Caco-2 (cell line): Measurements from ENCODE around the gene NF2. TPM values are rescaled to one million over a fixed set of nuclear protein-coding genes. Genes with fewer than 3 reads are reported as not detected.

Experiments used
- BruUV-seq: library from RNA; stranded (reverse); fragments of 400-500 nt; replicated peaks from 2 replicates; lab custom pipeline; 2021; lab: Mats Ljungman, UMichigan
- CTCF ChIA-PET: fragments of 300-600 bp; sonication (Branson Sonifier 250); formaldehyde crosslinking; loops from one replicate; lab custom pipeline; 2022; ENCODE audit warnings: antibody characterized with exemption; lab: Charles Lee
- POLR2A ChIA-PET: fragments of 300-600 bp; sonication (Branson Sonifier 250); formaldehyde crosslinking; loops from one replicate; lab custom pipeline; 2022; ENCODE audit warnings: antibody characterized with exemption; lab: Charles Lee
- DNase-seq, 2 experiments: peaks; one replicate each; pipeline versions ENCODE4 v3.0.0 to v3.0.0-alpha.2; 2020 to 2022
- H3K27me3 ChIP-seq: replicated peaks from 2 replicates; pipeline ENCODE4 v1.6.0; 2011; ENCODE audit warnings: low read length; ENCODE audit not compliant: control insufficient read depth, insufficient read depth
- H3K36me3 ChIP-seq: 2 replicates; pipeline ENCODE4 v1.5.1; 2011; ENCODE audit warnings: low read length; ENCODE audit not compliant: control insufficient read depth, insufficient read depth
- H3K4me1 ChIP-seq: fragments of 250-450 bp; sonication (Bioruptor Pico); 2 replicates; pipeline ENCODE4 v1.5.1; 2020; ENCODE audit warnings: mild to moderate bottlenecking
- H3K4me3 ChIP-seq: 2 replicates; pipeline ENCODE4 v1.5.1; 2011; ENCODE audit warnings: low read depth, mild to moderate bottlenecking, control low read depth, low read length
- H3K9me3 ChIP-seq: fragments of 250-450 bp; sonication (Bioruptor Pico); 2 replicates; pipeline ENCODE4 v1.5.1; 2020; ENCODE audit warnings: mild to moderate bottlenecking, moderate library complexity
- H3K27ac Mint-ChIP-seq: one replicate; pipeline ENCODE4 v1.8.0; 2022; ENCODE audit warnings: mixed read lengths; ENCODE audit not compliant: unreplicated experiment
- H3K27me3 Mint-ChIP-seq: one replicate; pipeline ENCODE4 v1.8.0; 2022; ENCODE audit warnings: mixed read lengths; ENCODE audit not compliant: insufficient read depth, unreplicated experiment
- H3K36me3 Mint-ChIP-seq: one replicate; pipeline ENCODE4 v1.8.0; 2022; ENCODE audit warnings: mild to moderate bottlenecking, mixed read lengths; ENCODE audit not compliant: insufficient read depth, unreplicated experiment
- H3K4me1 Mint-ChIP-seq: one replicate; pipeline ENCODE4 v1.8.0; 2022; ENCODE audit warnings: low read depth, mixed read lengths; ENCODE audit not compliant: unreplicated experiment
- H3K4me3 Mint-ChIP-seq: one replicate; pipeline ENCODE4 v1.8.0; 2022; ENCODE audit warnings: mild to moderate bottlenecking, moderate library complexity, mixed read lengths; ENCODE audit not compliant: unreplicated experiment
- H3K9me3 Mint-ChIP-seq: one replicate; pipeline ENCODE4 v1.8.0; 2022; ENCODE audit warnings: mixed read lengths; ENCODE audit not compliant: unreplicated experiment
- intact Hi-C: fragments of 100-400 bp; cut with micrococcal nuclease; formaldehyde crosslinking; loops from one replicate; pipeline ENCODE4 v1.10.0; 2022; ENCODE audit not compliant: unreplicated experiment
- total RNA-seq: library from RNA; stranded (reverse); gene quantifications from 2 replicates; pipeline ENCODE4 v1.2.3, GENCODE V29; 2022
- TF ChIP-seq, protein P1 (sequence below), 2 experiments: fragments of 200-600 bp in 1 of 2; IDR thresholded peaks; 1 replicate in 1 of 2; 2 replicates in 1 of 2; pipeline versions ENCODE4 v1.5.1 to v1.8.0; 2011 to 2022; ENCODE audit warnings: antibody characterized with exemption in 1 of 2, control low read depth in 1 of 2, inconsistent platforms in 1 of 2, low read depth in 1 of 2, low read length in 1 of 2, mild to moderate bottlenecking in 1 of 2, moderate library complexity in 1 of 2; ENCODE audit not compliant: insufficient read depth in 1 of 2, severe bottlenecking in 1 of 2, unreplicated experiment in 1 of 2

The NF2 gene
- total RNA-seq, 1 experiment from 2014 or later, result 53.2 TPM

DNA sequence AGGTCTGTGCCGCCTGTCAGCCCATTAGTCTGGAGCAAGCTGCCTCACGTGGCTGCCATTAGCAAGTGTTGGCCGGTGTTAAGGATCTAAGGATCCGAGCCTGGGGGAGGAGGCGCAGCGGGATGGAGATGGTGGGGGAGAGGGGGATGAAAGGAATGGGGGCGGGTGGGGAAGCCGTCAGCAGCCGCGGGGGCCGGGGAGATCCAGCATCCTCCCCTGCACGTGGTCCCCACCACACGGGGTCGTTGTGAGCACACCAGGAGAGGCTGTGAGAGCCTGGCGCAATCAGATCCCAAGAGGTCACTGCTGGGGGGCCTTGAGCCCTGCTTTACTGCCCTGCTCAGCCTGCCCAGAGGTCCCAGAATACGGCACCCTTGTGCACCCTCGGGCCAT is 123.7 kb downstream of the NF2 start:
- TF ChIP-seq, protein P1, sequence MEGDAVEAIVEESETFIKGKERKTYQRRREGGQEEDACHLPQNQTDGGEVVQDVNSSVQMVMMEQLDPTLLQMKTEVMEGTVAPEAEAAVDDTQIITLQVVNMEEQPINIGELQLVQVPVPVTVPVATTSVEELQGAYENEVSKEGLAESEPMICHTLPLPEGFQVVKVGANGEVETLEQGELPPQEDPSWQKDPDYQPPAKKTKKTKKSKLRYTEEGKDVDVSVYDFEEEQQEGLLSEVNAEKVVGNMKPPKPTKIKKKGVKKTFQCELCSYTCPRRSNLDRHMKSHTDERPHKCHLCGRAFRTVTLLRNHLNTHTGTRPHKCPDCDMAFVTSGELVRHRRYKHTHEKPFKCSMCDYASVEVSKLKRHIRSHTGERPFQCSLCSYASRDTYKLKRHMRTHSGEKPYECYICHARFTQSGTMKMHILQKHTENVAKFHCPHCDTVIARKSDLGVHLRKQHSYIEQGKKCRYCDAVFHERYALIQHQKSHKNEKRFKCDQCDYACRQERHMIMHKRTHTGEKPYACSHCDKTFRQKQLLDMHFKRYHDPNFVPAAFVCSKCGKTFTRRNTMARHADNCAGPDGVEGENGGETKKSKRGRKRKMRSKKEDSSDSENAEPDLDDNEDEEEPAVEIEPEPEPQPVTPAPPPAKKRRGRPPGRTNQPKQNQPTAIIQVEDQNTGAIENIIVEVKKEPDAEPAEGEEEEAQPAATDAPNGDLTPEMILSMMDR (IDR thresholded peaks at IDR 0.05; ENCODE audit: insufficient read depth in 1 of 2, low read depth in 1 of 2, low read length in 1 of 2, severe bottlenecking in 1 of 2, unreplicated experiment in 1 of 2), result peak; percentile 52 to 69
- no peaks in the 10 kb centered on the region for H3K9me3 ChIP-seq
- no peaks in the 10 kb centered on the region for H3K36me3 Mint-ChIP-seq
- ChIA-PET POLR2A (no interaction called here), CTCF (interaction anchor here (1.7 kb wide), 1 partner anchor 278 kb away, joined by 9 read pairs; no protein-coding TSS in a partner anchor)
- H3K4me1 Mint-ChIP-seq, result no peaks in the 10 kb centered on the region
- peaks cover 3% of the 10 kb centered on the region; the same call in 1 of the 2 replicates for H3K4me1 ChIP-seq
- peak; percentile 63 to 68 for DNase-seq
- H3K4me3 ChIP-seq, result no peak overlapping the region
- BruUV-seq, result no TSS peak
- no peaks in the 10 kb centered on the region for H3K27me3 Mint-ChIP-seq
- no peak overlapping the region for H3K27ac Mint-ChIP-seq
- intact Hi-C loops, result loop anchor here (5.0 kb wide), 1 partner anchor 40 kb away; the partner anchor contains the start of genes UQCR10 and ZMAT5
- H3K36me3 ChIP-seq, result no peaks in the 10 kb centered on the region
- H3K27me3 ChIP-seq, result no peaks in the 10 kb centered on the region
- H3K4me3 Mint-ChIP-seq, result no peak overlapping the region
- H3K9me3 Mint-ChIP-seq, result no peaks in the 10 kb centered on the region

DNA sequence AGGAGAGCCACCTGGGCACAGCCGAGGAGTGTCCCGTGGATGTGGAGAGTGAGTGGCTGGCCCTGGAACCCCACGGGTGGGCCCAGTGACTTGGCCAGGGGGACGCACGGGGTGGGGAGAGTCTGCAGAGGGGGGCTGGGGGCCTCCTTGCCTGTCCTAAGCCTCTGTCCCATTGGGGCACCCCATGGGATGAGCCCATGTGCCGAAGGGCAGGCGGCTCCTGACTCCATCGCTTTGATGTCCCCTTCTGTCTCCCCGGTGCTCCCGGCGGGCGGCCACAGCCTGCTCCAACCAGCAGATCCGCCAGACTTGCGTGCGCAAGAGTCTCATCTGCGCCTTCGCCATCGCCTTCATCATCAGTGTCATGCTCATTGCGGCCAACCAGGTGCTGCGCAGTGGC is 125.7 kb downstream of the NF2 start:
- TF ChIP-seq, protein P1 (IDR thresholded peaks at IDR 0.05; ENCODE audit: insufficient read depth in 1 of 2, low read depth in 1 of 2, low read length in 1 of 2, severe bottlenecking in 1 of 2, unreplicated experiment in 1 of 2), result no peak
- DNase-seq, result no peak
- Mint-ChIP-seq H3K4me3 (no peak overlapping the region), H3K27me3 (no peaks in the 10 kb centered on the region), H3K27ac (no peak overlapping the region), H3K4me1 (no peaks in the 10 kb centered on the region), H3K9me3 (no peaks in the 10 kb centered on the region), H3K36me3 (no peaks in the 10 kb centered on the region)
- no peaks in the 10 kb centered on the region for H3K36me3 ChIP-seq
- peaks cover 4% of the 10 kb centered on the region; the same call in 1 of the 2 replicates for H3K4me1 ChIP-seq
- BruUV-seq, result no TSS peak
- no peaks in the 10 kb centered on the region for H3K27me3 ChIP-seq
- H3K4me3 ChIP-seq, result no peak overlapping the region
- ChIA-PET POLR2A (no interaction called here), CTCF (no interaction called here)
- H3K9me3 ChIP-seq, result no peaks in the 10 kb centered on the region
- intact Hi-C loops, result loop anchor here (5.0 kb wide), 1 partner anchor 38 kb away; the partner anchor contains the start of genes UQCR10 and ZMAT5

DNA sequence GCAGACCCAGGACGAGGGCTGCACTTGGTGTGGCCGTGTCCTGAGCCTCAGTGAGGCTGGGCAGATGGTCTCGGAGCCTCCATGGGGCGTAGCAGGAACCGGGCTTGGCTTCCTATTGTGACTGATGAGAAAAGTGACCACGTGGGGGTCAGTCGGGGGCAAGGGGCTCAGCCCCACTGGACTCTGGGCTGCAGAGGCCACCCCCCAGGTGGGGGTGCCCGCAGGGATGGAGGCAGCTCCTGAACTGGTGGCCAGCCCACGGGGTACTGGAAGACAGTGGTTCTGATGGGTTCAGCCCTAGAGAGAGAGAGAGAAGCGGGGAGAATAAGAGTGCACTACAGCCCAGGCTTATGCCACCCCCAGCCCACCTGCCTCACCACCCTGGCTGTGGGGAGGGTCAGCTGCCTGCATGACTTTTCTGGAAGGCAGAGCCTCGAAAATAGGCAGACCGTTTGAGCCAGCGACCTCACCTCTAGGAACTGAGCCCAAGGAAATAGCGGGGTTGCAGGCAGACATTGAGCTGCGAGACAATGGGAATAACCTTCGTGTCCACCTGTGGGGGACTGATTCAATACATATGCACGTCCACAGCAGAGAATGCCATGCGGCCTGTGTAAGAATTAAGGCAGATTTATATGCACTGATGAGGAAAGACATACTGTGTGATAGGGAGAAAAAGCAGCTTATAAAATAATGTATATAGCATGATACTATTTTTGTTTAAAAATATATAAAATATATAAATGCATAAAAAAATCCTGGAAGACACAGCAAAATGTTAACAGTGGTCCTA is 127.8 kb downstream of the NF2 start:
- Mint-ChIP-seq H3K4me3 (no peak overlapping the region), H3K36me3 (no peaks in the 10 kb centered on the region), H3K27ac (no peak overlapping the region), H3K27me3 (no peaks in the 10 kb centered on the region), H3K9me3 (no peaks in the 10 kb centered on the region), H3K4me1 (no peaks in the 10 kb centered on the region)
- intact Hi-C loops, result no loop called here
- TF ChIP-seq, protein P1 (IDR thresholded peaks at IDR 0.05; ENCODE audit: insufficient read depth in 1 of 2, low read depth in 1 of 2, low read length in 1 of 2, severe bottlenecking in 1 of 2, unreplicated experiment in 1 of 2), result no peak
- no peaks in the 10 kb centered on the region for H3K27me3 ChIP-seq
- no peaks in the 10 kb centered on the region for H3K9me3 ChIP-seq
- H3K4me3 ChIP-seq, result no peak overlapping the region
- H3K4me1 ChIP-seq, result peaks cover 4% of the 10 kb centered on the region; the same call in 1 of the 2 replicates
- DNase-seq, result no peak
- ChIA-PET POLR2A (no interaction called here), CTCF (no interaction called here)
- no TSS peak for BruUV-seq
- no peaks in the 10 kb centered on the region for H3K36me3 ChIP-seq
